GM08714 (cell line): Measurements from ENCODE around the gene ESAM.
A peak's percentile ranks its signal among the peaks of the same experiment; 100 is the strongest.

Source experiments
- H3K4me3 ChIP-seq: fragments of 200-500 bp; sonication (Bioruptor generic); 2 replicates; pipeline ENCODE4 v1.5.1; 2014; ENCODE audit warnings: mild to moderate bottlenecking, low read length, inconsistent platforms
- ZNF274 ChIP-seq: IDR thresholded peaks from 2 replicates; pipeline ENCODE4 v1.6.1; 2012; ENCODE audit warnings: mild to moderate bottlenecking, low read depth, low read length

Gene ESAM

DNA sequence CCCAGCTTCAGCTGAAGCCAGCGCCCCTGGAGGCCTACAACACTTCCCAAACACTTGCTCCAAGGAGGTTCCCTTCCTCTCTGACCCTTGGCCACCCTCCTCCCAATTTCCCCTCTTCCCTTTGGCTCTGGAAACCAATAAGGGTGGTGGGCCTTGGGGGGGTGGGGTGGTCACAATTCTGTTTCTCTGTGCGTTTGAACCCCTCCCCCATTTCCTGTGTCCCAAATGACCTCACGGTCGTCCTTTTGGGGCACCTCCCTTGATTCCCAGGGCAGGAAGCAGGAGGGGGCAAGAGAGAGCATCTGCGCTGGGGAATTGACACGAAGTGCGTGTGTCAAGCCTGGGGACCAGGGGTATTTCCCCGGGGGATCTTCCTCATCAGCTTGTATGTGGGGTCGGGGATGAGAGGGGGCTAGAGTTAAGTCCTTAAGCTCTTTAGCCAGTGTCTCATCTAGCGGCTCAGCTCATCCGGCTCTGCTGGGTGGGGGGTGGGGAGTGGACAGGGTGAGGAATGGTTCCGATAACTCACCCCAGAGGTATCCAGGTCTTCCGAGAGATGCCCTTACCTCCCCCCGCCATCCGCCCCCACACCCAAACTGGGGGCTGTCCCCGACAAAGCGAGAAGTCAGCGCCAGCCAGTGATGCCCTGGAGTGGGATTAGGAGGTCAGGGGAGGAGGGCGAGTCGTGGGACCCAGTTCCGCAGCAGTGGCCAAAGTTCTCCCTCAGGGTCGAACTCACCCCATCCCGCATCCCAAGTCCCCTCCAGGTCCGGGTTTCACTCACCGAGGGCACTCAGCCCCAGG, 587 bp downstream of the ESAM start:
- peak overlapping the region; percentile 67 for H3K4me3 ChIP-seq

DNA sequence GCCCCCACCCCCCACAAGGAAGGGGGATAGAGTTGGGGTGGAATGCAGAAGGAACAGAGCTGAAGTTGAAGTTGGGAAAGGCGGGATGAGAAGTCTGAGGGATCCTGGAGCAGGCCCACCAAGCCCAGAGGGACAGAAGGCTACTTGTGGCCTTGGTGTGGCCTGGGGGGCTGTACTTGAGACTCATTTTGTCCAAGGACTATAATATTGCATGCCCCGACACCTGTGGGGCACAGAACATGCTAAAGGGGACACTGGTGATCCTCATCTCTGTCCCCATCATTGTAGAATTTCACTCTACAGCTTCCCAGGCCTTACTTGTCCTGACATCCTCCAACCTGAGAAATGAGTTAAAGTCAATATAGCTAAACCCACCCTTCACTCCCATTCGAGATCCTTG, 1.3 kb downstream of the ESAM start:
- H3K4me3 ChIP-seq = peak overlapping the region; percentile 67

More for the DNA sequence above, 587 bp downstream of the ESAM start:
- TF ChIP-seq ZNF274 = no peak

GRCh38 chr11:124760205-124760652, 1.9 kb downstream of the ESAM start:
- peak overlapping the region; percentile 67; the same call in 1 of the 2 replicates for H3K4me3 ChIP-seq
- TF ChIP-seq ZNF274 = no peak

More for the DNA sequence above, 1.3 kb downstream of the ESAM start:
- no peak for TF ChIP-seq ZNF274

DNA sequence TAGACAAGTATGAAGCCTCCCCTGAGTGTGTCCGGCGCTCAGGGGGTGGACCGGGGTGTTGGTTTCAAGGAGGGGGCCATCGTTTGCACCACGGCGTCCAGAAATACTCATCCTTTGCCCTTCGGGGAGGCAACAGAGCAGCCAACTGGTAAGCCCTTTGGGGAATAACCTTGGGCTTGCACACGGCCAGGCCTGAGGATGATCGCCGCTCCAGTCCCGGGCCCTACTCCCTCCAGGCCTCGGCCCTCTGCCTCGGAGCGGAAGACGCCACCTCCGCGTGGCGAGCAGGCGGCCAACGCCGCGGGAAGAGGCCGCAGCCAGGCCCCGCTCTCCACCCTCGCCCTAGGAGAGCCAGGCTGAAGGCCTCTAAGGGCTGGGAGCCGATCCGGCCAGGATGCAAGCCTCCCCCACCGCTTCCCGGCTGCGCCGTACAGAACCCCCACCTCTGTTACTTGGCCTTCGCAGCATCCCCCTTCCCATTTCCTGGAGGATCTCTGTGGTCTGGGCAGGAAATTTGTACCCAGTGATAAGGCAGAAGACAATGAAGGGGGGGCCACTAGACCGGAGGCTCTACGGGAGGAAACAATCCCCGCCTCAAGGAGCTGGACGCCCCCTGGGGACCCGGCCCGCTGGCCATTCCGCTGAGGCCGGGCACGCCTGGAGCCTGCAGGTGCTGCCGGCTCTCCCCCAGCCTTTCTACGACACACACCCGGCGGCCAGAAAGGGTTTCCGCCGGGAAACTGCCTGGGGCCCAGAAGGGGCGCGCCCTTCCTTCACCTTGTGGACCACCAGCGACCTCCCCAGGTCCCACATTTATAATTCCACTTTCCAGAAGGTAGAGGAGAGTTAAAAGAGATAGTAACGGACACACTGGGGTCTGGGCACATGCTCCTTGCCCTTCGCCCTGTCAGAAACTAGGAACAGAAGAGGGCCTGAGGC, 2.6 kb downstream of the ESAM start:
- H3K4me3 ChIP-seq = peak overlapping the region; percentile 67; the same call in 1 of the 2 replicates
- no peak for TF ChIP-seq ZNF274

- peak overlapping the region; percentile 67; the same call in 1 of the 2 replicates for H3K4me3 ChIP-seq
- no peak for TF ChIP-seq ZNF274
Measured at GRCh38 chr11:124758355-124759265, 3.5 kb downstream of the ESAM start.

DNA sequence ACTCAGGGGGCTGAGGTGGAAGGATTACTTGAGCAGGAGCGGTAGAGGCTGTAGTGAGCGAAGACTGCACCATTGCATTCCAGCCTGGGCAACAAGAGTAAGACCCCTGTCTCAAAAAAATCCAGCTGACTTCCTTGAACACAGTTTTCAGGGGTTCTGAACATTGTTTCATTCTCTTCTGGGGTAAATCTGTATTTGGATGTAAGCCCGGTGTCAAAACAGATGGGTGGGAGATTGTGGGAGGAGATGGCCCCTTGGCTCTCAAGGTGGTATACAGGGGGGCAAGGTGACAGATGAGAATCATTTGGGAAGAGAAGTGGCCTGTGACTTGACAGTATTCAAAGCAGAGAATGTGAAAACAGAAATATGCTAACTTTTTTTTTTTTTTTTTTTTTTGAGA, 4.8 kb downstream of the ESAM start:
- H3K4me3 ChIP-seq = no peak overlapping the region
- TF ChIP-seq ZNF274 = no peak

- no peak for TF ChIP-seq ZNF274
Measured at GRCh38 chr11:124756753-124757227, 5.3 kb downstream of the ESAM start.

DNA sequence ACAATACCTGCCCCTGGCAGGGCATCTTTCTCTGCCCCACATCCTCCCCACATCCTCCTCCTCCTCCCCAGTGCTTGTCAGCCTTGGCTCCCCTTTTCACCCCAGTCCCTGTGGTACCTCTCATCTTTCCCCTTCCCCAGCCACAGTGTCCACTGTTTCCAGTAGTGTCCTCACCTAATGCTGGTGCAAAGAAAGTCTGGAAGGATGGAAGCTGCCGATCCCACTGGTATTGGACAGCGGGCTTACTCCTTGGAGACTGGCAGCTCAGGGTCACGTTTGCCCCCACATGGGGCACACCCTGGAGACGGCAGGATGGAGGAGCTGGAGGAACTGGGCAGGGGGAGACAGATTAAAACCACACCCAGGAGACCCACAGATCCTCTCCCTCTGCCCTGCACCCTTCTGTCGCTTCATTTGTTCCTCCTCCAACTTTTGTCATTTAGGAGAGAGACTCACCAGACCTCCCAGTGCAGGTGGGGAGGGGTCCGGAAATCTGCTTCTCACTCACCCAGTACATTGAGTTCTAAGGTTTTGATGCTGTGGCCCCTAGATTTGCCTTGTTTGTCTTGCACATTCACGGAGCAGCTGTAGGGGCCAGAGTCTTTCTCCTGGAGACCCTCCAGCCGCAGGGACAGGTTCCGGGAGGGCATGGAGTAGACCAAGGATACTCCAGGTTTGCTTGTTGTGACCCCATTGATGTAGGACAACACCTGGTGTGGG, 5.9 kb downstream of the ESAM start:
- no peak overlapping the region for H3K4me3 ChIP-seq
- TF ChIP-seq ZNF274 = no peak

More at GRCh38 chr11:124756753-124757227, 5.3 kb downstream of the ESAM start:
- no peak overlapping the region for H3K4me3 ChIP-seq

DNA sequence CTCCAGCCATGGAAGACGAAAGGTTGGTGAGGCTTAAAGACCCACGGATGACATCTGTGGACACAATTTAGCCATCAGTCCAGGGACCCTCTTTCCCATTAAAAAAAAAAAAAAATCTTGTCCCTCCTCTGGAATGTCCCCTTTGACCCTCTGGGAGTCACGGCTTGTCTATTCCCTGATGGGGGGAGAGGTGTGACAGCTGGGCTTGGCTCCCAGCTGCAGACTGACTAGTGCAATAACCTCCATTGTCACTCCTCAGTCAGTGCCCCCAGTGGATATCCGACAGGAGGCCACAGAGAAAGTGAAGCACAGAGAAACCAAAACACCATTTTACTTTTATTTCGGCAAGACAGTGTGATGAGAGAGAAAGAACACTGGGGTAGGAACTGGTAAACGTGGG, 7.4 kb downstream of the ESAM start:
- H3K4me3 ChIP-seq = no peak overlapping the region
- TF ChIP-seq ZNF274 = no peak

DNA sequence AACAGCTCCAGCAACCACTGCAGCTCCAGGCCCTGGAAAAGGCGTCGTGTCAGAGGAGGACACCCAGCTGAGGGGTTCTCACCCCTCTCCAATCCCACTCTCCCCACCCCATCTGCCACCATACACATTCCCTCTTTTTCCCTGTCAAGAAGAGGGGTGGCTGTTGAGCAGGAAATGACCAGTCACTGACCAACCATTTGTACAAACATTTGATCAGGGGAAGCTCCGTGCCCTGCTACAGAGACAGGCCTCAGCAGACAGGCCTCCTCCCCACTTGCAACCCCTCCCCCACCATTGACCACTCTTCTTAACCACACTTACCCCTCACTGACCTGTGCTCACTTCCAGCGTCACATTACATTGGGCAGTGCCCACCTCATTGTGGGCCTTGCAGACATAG, 7.8 kb downstream of the ESAM start:
- H3K4me3 ChIP-seq = no peak overlapping the region
- TF ChIP-seq ZNF274 = no peak

DNA sequence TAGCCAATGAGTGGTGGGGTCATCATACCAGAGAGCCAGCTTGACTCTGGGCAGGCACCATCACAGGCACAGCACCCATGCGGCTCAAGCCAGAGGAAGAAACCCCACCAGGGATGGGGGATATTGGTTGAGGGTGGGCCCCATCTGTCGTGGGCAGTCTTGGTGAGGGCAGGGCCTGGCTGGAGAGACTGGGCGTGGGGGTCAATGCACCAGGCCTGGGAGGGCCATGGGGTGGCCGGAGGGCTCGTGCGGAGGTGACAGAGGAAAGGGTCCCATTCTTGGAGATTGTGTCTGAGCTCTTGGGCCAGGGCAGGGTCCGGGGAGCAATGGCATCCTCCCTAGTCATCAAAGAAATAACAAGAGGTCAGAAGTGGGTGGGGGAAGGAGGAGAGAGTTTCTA, 8.5 kb downstream of the ESAM start:
- no peak overlapping the region for H3K4me3 ChIP-seq
- TF ChIP-seq ZNF274 = no peak

GRCh38 chr11:124753205-124753604, 8.9 kb downstream of the ESAM start:
- no peak for TF ChIP-seq ZNF274
- H3K4me3 ChIP-seq = no peak overlapping the region
